Measurements from ENCODE around the gene HPN. TPM values are rescaled to one million over a fixed set of nuclear protein-coding genes. Genes with fewer than 3 reads are reported as not detected.

HPN gene
- total and polyA plus RNA-seq, 10 of the 15 experiments (the other 5 are each of a cell fraction or from before 2014, with no cell fraction given): 0.21 to 0.35 TPM; not detected in 8

DNA sequence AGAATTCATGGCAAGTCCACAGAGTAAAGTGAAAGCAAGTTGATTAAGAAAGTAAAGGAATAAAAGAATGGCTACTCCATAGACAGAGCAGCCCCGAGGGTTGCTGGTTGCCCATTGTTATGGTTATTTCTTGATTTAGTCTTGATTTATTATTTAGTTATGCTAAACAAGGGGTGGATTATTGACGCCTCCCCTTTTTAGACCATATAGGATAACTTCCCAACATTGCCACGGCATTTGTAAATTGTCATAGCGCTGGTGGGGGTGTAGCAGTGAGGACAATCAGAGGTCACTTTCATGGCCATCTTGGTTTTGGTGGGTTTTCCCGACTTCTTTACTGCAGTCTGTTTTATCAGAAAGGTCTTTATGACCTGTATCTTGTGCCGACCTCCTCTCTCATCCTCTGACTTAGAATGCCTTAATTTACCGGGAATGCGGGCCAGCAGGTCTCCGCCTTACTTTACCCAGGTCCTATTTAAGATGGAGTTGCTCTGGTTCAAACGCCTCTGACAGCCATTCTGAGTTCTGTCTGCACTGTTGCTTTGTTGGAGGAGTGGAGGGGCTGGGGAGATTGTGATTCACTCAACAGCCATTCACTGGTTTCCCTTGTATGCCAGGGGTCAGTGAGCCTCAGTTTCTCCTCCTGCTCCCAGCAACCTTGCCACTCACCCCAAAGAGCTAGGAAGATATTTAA is 27.6 kb downstream of the HPN start (continued):
- no peak for TF ChIP-seq BHLHE40 (IDR thresholded peaks at IDR 0.05; ENCODE audit: borderline replicate concordance in 1 of 2, low read depth in 2 of 2, low read length in 1 of 2)
- TF ChIP-seq ESRRA (IDR thresholded peaks at IDR 0.05; ENCODE audit: low read length): no peak
- TF ChIP-seq, protein P1, sequence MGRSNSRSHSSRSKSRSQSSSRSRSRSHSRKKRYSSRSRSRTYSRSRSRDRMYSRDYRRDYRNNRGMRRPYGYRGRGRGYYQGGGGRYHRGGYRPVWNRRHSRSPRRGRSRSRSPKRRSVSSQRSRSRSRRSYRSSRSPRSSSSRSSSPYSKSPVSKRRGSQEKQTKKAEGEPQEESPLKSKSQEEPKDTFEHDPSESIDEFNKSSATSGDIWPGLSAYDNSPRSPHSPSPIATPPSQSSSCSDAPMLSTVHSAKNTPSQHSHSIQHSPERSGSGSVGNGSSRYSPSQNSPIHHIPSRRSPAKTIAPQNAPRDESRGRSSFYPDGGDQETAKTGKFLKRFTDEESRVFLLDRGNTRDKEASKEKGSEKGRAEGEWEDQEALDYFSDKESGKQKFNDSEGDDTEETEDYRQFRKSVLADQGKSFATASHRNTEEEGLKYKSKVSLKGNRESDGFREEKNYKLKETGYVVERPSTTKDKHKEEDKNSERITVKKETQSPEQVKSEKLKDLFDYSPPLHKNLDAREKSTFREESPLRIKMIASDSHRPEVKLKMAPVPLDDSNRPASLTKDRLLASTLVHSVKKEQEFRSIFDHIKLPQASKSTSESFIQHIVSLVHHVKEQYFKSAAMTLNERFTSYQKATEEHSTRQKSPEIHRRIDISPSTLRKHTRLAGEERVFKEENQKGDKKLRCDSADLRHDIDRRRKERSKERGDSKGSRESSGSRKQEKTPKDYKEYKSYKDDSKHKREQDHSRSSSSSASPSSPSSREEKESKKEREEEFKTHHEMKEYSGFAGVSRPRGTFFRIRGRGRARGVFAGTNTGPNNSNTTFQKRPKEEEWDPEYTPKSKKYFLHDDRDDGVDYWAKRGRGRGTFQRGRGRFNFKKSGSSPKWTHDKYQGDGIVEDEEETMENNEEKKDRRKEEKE (IDR thresholded peaks at IDR 0.05): no peak
- no peak for TF ChIP-seq FOS (IDR thresholded peaks at IDR 0.05; ENCODE audit: borderline replicate concordance, extremely low read depth, insufficient read length)
- no peak for TF ChIP-seq TBL1XR1 (IDR thresholded peaks at IDR 0.05; ENCODE audit: low read depth, low read length)
- no peak for TF ChIP-seq SRF (IDR thresholded peaks at IDR 0.05; ENCODE audit: low read depth in 2 of 2, low read length in 2 of 2)

DNA sequence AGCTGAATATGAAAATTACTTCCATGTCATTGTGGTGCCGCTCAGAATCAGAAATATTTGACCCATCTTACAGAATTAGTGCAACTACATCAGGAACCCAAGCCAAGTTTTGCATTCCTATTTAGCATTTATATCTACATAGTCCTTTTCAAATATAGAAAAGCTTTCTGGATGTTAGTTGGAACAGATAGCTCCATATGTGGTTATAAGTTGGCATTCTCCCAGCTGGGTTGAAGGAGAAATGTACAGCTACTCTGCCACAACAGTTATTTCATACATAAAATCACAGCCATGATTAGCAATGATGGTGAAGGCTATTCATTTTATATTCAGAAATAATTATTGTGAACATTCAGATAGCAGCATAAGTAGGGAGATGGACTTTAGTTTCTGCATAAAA is 28.2 kb downstream of the HPN start:
- CTCF ChIA-PET: interaction anchor here (0.9 to 3.0 kb wide), 9 partner anchors 16 to 72 kb away, joined by 3 to 26 read pairs (median 9); partner anchors contain the start of gene LGI4
- H3K9ac ChIP-seq (ENCODE audit: control insufficient read depth, insufficient read depth, low read length): no peak overlapping the region
- DNase-seq (ENCODE audit: low read depth, low spot score): no peak
- FAIRE-seq: no peak
- no peak overlapping the region for H3K27ac ChIP-seq (ENCODE audit: control insufficient read depth, insufficient read depth)
- in situ Hi-C loops (cut with MboI): loop anchor here (5.0 kb wide), 1 partner anchor 68 kb away; the partner anchor contains the start of genes FXYD1 and LGI4
- POLR2A ChIA-PET: no interaction called here
- H3K27me3 ChIP-seq (replicated peaks in 1 of 2; ENCODE audit: control insufficient read depth in 2 of 2, insufficient read depth in 2 of 2, low read length in 1 of 2): no peaks in the 10 kb centered on the region
- no peaks in the 10 kb centered on the region for H3K79me2 ChIP-seq (ENCODE audit: control insufficient read depth, insufficient read depth, low read length)
- no peaks in the 10 kb centered on the region for H3K36me3 ChIP-seq (ENCODE audit: control insufficient read depth in 2 of 2, insufficient read depth in 2 of 2, low read length in 1 of 2)
- no peak overlapping the region for H3K4me2 ChIP-seq (ENCODE audit: control insufficient read depth, insufficient read depth)
- H3K4me1 ChIP-seq (ENCODE audit: control insufficient read depth, insufficient read depth, low read length): peaks cover 4% of the 10 kb centered on the region; the same call in 1 of the 2 replicates
- H3K9me3 ChIP-seq (replicated peaks; ENCODE audit: control insufficient read depth, insufficient read depth, low read length): no peaks in the 10 kb centered on the region; the same call in 2 of the 3 replicates
- intact Hi-C loops (cut with micrococcal nuclease; ENCODE audit: unreplicated experiment): no loop called here
- BruUV-seq (replicated peaks): no TSS peak
- ATAC-seq: no peak
- H3K4me3 ChIP-seq: no peak overlapping the region
- no peak overlapping the region for H2AFZ ChIP-seq (ENCODE audit: control insufficient read depth, low read depth, low read length)
- 41% methylated on average over 1 of the region's 1 CpG for WGBS (ENCODE audit: insufficient coverage, insufficient replicate concordance, low lambda C conversion rate, missing lambda C conversion rate)
- H4K20me1 ChIP-seq (ENCODE audit: control insufficient read depth, insufficient read depth): no peaks in the 10 kb centered on the region
- SMC1A ChIA-PET (ENCODE audit: uncharacterized antibody, unreplicated experiment): interaction anchor here (0.6 to 2.7 kb wide), 8 partner anchors 12 to 72 kb away, joined by 3 to 17 read pairs (median 5); no protein-coding TSS in a partner anchor
- RAD21 ChIA-PET (ENCODE audit: unreplicated experiment): interaction anchor here (0.6 to 1.5 kb wide), 6 partner anchors 16 to 72 kb away, joined by 3 to 4 read pairs (median 4); partner anchors contain the start of gene LGI4
- TF ChIP-seq NR2F1 (conservative IDR thresholded peaks at IDR 0.05) (no peak), TCF7 (IDR thresholded peaks at IDR 0.05; ENCODE audit: borderline replicate concordance) (no peak), CHD4 (IDR thresholded peaks at IDR 0.05) (no peak), ASH2L (IDR thresholded peaks at IDR 0.05; ENCODE audit: borderline replicate concordance, low read depth) (no peak), RFX5 (IDR thresholded peaks at IDR 0.05; ENCODE audit: low read depth, low read length) (no peak), SUPT20H (IDR thresholded peaks at IDR 0.05; ENCODE audit: borderline replicate concordance, control insufficient read depth, low read depth, low read length) (no peak), RAD21 (IDR thresholded peaks at IDR 0.05; ENCODE audit: insufficient read depth, low read depth, low read length) (no peak), NBN (IDR thresholded peaks at IDR 0.05) (no peak), ZBED1 (IDR thresholded peaks at IDR 0.05; ENCODE audit: borderline replicate concordance) (no peak), ESRRA (IDR thresholded peaks at IDR 0.05; ENCODE audit: low read length) (no peak), POU2F2 (IDR thresholded peaks at IDR 0.05; ENCODE audit: borderline replicate concordance, low read depth, low read length) (no peak), TCF12 (IDR thresholded peaks at IDR 0.05; ENCODE audit: low read depth, low read length) (no peak)
- TF ChIP-seq, protein P2, sequence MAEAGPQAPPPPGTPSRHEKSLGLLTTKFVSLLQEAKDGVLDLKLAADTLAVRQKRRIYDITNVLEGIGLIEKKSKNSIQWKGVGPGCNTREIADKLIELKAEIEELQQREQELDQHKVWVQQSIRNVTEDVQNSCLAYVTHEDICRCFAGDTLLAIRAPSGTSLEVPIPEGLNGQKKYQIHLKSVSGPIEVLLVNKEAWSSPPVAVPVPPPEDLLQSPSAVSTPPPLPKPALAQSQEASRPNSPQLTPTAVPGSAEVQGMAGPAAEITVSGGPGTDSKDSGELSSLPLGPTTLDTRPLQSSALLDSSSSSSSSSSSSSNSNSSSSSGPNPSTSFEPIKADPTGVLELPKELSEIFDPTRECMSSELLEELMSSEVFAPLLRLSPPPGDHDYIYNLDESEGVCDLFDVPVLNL (IDR thresholded peaks at IDR 0.05; ENCODE audit: low read depth, low read length): no peak
